NT2/D1 (cell line): ENCODE data around the gene PPP3R1.

ENCODE experiments used
- SUZ12 ChIP-seq: IDR thresholded peaks from 2 replicates; pipeline ENCODE4 v1.6.1; 2011; ENCODE audit not compliant: insufficient read length, insufficient read depth; ENCODE audit errors: extremely low read depth
- YY1 ChIP-seq: IDR thresholded peaks from 2 replicates; pipeline ENCODE4 v1.6.1; 2011; ENCODE audit not compliant: insufficient read length, insufficient read depth
- ZNF274 ChIP-seq: IDR thresholded peaks from 2 replicates; pipeline ENCODE4 v1.6.1; 2011; ENCODE audit warnings: mild to moderate bottlenecking, low read depth, low read length

GRCh38 chr2:68237404-68237803, 14.9 kb downstream of the PPP3R1 start:
- TF ChIP-seq SUZ12, result no peak
- no peak for TF ChIP-seq ZNF274
- no peak for TF ChIP-seq YY1
